H1 (cell line): ENCODE results near the gene RGS17. TPM values are rescaled to one million over a fixed set of nuclear protein-coding genes. Genes with fewer than 3 reads are reported as not detected.
"Not testable (repeated sequence)": the region's sequence is repeated elsewhere in the genome, so short reads cannot be mapped to it uniquely, and the experiment has no call there.

Experiments
- CTCF ChIA-PET: fragments of 300-600 bp; sonication (Branson Sonifier 250); formaldehyde crosslinking; loops from one replicate; lab custom pipeline; 2021; ENCODE audit not compliant: partially characterized antibody; lab: Charles Lee
- POLR2A ChIA-PET: fragments of 300-600 bp; sonication (Branson Sonifier 250); formaldehyde crosslinking; loops from one replicate; lab custom pipeline; 2021; ENCODE audit warnings: inconsistent platforms; ENCODE audit not compliant: partially characterized antibody; lab: Charles Lee
- DNase-seq, 2 experiments: peaks; one replicate each; pipeline versions ENCODE4 v3.0.0 to v3.0.0-alpha.2; 2010 to 2022; ENCODE audit warnings: low spot score in 2 of 2, low read depth in 1 of 2, mixed read lengths in 1 of 2
- FAIRE-seq: peaks from 2 replicates; lab custom pipeline; 2011; peaks lifted over from hg19 to GRCh38; lab: Jason Lieb, UNC
- H2AFZ ChIP-seq: 2 replicates; pipeline ENCODE4 v1.8.1; 2012; ENCODE audit warnings: low read length, inconsistent platforms
- H2AK5ac ChIP-seq: 2 replicates; pipeline ENCODE4 v1.6.1; 2013; ENCODE audit warnings: low read depth, low read length
- H2BK120ac ChIP-seq: replicated peaks from 2 replicates; pipeline ENCODE3; 2013; ENCODE audit warnings: low read depth, low read length, inconsistent platforms
- H2BK12ac ChIP-seq: 2 replicates; pipeline ENCODE4 v1.6.1; 2013; ENCODE audit warnings: low read depth, low read length
- H2BK15ac ChIP-seq: 2 replicates; pipeline ENCODE4 v1.6.1; 2013; ENCODE audit warnings: low read length
- H2BK20ac ChIP-seq: 2 replicates; pipeline ENCODE4 v1.6.1; 2013; ENCODE audit warnings: low read length
- H2BK5ac ChIP-seq: 2 replicates; pipeline ENCODE4 v1.6.1; 2013; ENCODE audit warnings: low read depth, low read length
- H3K14ac ChIP-seq: 2 replicates; pipeline ENCODE4 v1.6.1; 2013; ENCODE audit warnings: inconsistent platforms; ENCODE audit not compliant: insufficient read length
- H3K18ac ChIP-seq: 2 replicates; pipeline ENCODE4 v1.6.1; 2013; ENCODE audit warnings: low read length; ENCODE audit errors: extremely low read depth
- H3K23ac ChIP-seq: 2 replicates; pipeline ENCODE4 v1.6.1; 2013; ENCODE audit warnings: inconsistent platforms; ENCODE audit not compliant: insufficient read length
- H3K23me2 ChIP-seq: 2 replicates; pipeline ENCODE4 v1.6.1; 2013; ENCODE audit warnings: low read depth, low read length
- H3K27ac ChIP-seq: 2 replicates; pipeline ENCODE4 v1.6.1; 2011; ENCODE audit warnings: low read depth, low read length, inconsistent platforms
- H3K27me3 ChIP-seq, 4 experiments: replicated peaks in 1 of 4; 1 replicate in 1 of 4; 2 replicates in 3 of 4; pipeline versions ENCODE4 v1.6.1 to v1.8.1; 2011 to 2013; ENCODE audit warnings: low read length in 3 of 4, mild to moderate bottlenecking in 3 of 4, inconsistent platforms in 2 of 4, mixed read lengths in 2 of 4, moderate library complexity in 1 of 4; ENCODE audit not compliant: control insufficient read depth in 3 of 4, insufficient read depth in 3 of 4; ENCODE audit errors: extremely low read depth in 1 of 4
- H3K36me3 ChIP-seq, 4 experiments: 2 replicates each; pipeline versions ENCODE4 v1.6.1 to v1.8.1; 2011 to 2013; ENCODE audit warnings: mild to moderate bottlenecking in 4 of 4, low read length in 3 of 4, moderate library complexity in 2 of 4, control low read depth in 1 of 4, inconsistent platforms in 1 of 4; ENCODE audit not compliant: insufficient read depth in 4 of 4, control insufficient read depth in 2 of 4
- H3K4ac ChIP-seq: replicated peaks from 2 replicates; pipeline ENCODE3; 2013; ENCODE audit warnings: low read length, low read depth, mixed read lengths, inconsistent platforms; ENCODE audit not compliant: insufficient read length
- H3K4me1 ChIP-seq, 4 experiments: replicated peaks in 1 of 4; 1 replicate in 1 of 4; 2 replicates in 3 of 4; pipeline versions ENCODE4 v1.6.1 to v1.8.1; 2011 to 2013; ENCODE audit warnings: low read length in 3 of 4, inconsistent platforms in 2 of 4, mixed read lengths in 1 of 4; ENCODE audit not compliant: insufficient read depth in 4 of 4, control insufficient read depth in 3 of 4
- H3K4me2 ChIP-seq, 2 experiments: 2 replicates each; pipeline versions ENCODE4 v1.6.1 to v1.8.1; 2011 to 2013; ENCODE audit warnings: low read depth in 2 of 2, low read length in 2 of 2, control low read depth in 1 of 2, inconsistent platforms in 1 of 2, mild to moderate bottlenecking in 1 of 2; ENCODE audit not compliant: insufficient read depth in 1 of 2
- H3K4me3 ChIP-seq, 4 experiments: fragments of 200-600, 300-600 bp in 1 of 4; sonication (generic), shearing (Covaris generic), sonication (Bioruptor Twin) in 1 of 4; 2 replicates each; pipeline versions ENCODE4 v1.5.1 to v1.8.1; 2011 to 2016; ENCODE audit warnings: low read length in 4 of 4, low read depth in 3 of 4, control low read depth in 2 of 4, inconsistent platforms in 2 of 4, mild to moderate bottlenecking in 2 of 4, mixed read lengths in 1 of 4, moderate library complexity in 1 of 4; ENCODE audit not compliant: insufficient read depth in 2 of 4; ENCODE audit errors: extremely low read depth in 1 of 4
- H3K56ac ChIP-seq: replicated peaks from 2 replicates; pipeline ENCODE3; 2013; ENCODE audit warnings: low read depth, mild to moderate bottlenecking, mixed read lengths, low read length, inconsistent platforms; ENCODE audit not compliant: insufficient read length
- H3K79me1 ChIP-seq: 2 replicates; pipeline ENCODE4 v1.6.1; 2013; ENCODE audit warnings: low read depth, low read length, control low read depth
- H3K79me2 ChIP-seq, 2 experiments: 2 replicates each; pipeline versions ENCODE4 v1.6.1 to v1.8.1; 2012 to 2013; ENCODE audit warnings: low read length in 2 of 2, mild to moderate bottlenecking in 2 of 2, inconsistent platforms in 1 of 2; ENCODE audit not compliant: insufficient read depth in 2 of 2, control insufficient read depth in 1 of 2
- H3K9ac ChIP-seq, 4 experiments: replicated peaks in 1 of 4; 1 replicate in 1 of 4; 2 replicates in 3 of 4; pipeline versions ENCODE4 v1.6.1 to v1.8.1; 2011 to 2013; ENCODE audit warnings: low read depth in 3 of 4, low read length in 3 of 4, control low read depth in 2 of 4, mild to moderate bottlenecking in 2 of 4, moderate library complexity in 2 of 4, inconsistent platforms in 1 of 4; ENCODE audit errors: extremely low read depth in 1 of 4
- H3K9me3 ChIP-seq, 2 experiments: 2 replicates each; pipeline versions ENCODE4 v1.6.1 to v1.8.1; 2012 to 2013; ENCODE audit warnings: mild to moderate bottlenecking in 2 of 2, moderate library complexity in 2 of 2, control low read depth in 1 of 2, inconsistent platforms in 1 of 2, low read depth in 1 of 2, low read length in 1 of 2, mixed read lengths in 1 of 2; ENCODE audit not compliant: insufficient read depth in 2 of 2
- H4K20me1 ChIP-seq, 2 experiments: replicated peaks in 1 of 2; 2 replicates each; pipeline versions ENCODE3 to v1.8.1; 2011 to 2013; ENCODE audit warnings: inconsistent platforms in 2 of 2, low read length in 2 of 2, mild to moderate bottlenecking in 1 of 2; ENCODE audit not compliant: insufficient read depth in 2 of 2, control insufficient read depth in 1 of 2
- H4K5ac ChIP-seq: 2 replicates; pipeline ENCODE4 v1.6.1; 2013; ENCODE audit warnings: low read length, low read depth, mixed read lengths, inconsistent platforms; ENCODE audit not compliant: insufficient read length
- H4K8ac ChIP-seq: 2 replicates; pipeline ENCODE4 v1.8.0; 2013; ENCODE audit warnings: mild to moderate bottlenecking, moderate library complexity, low read length, inconsistent platforms; ENCODE audit not compliant: insufficient read depth; ENCODE audit errors: extremely low read depth
- H4K91ac ChIP-seq: replicated peaks from 2 replicates; pipeline ENCODE3; 2013; ENCODE audit warnings: low read length, mixed read lengths, inconsistent platforms; ENCODE audit not compliant: insufficient read length
- WGBS, 2 experiments: shearing (Covaris generic) in 1 of 2; methylation state at CpG; one replicate each; pipeline versions ENCODE4 v1.1.6 to v1.1.7; 2013 to 2015; ENCODE audit warnings: low lambda C conversion rate in 2 of 2, mixed read lengths in 2 of 2, inconsistent platforms in 1 of 2, low coverage in 1 of 2, missing lambda C conversion rate in 1 of 2; ENCODE audit not compliant: insufficient replicate concordance in 2 of 2, insufficient coverage in 1 of 2, insufficient read length in 1 of 2; ENCODE audit errors: extremely low coverage in 1 of 2, missing lambda C conversion rate in 1 of 2; 5-methylcytosine and 5-hydroxymethylcytosine counted together
- polyA plus RNA-seq, 7 experiments: library from polyadenylated mRNA; depleted of rRNA in 3 of 7; stranded (reverse) in 5 of 7; unstranded in 2 of 7; fragments of >200 nt in 5 of 7; fragments of 200-250 nt in 2 of 7; gene quantifications; 1 replicate in 5 of 7; 2 replicates in 1 of 7; 4 replicates in 1 of 7; pipeline versions ENCODE4 v1.2.1 to v1.2.3, GENCODE V29; 2011 to 2013; ENCODE audit warnings: missing spikeins in 2 of 7, mixed read lengths in 2 of 7
- total RNA-seq: library from RNA; stranded (reverse); fragmentation: NEBNext Ultra II Directional; extraction: Animal tissue kit (Norgen Biotek cat#: 25700); gene quantifications from 2 replicates; pipeline ENCODE4 v1.2.1, GENCODE V29; 2021

RGS17 gene
- total and polyA plus RNA-seq, 2 of the 8 experiments (the other 6 are each of a cell fraction or from before 2014, with no cell fraction given), result 2.0 to 12.2 TPM

GRCh38 chr6:152966168-152966894 is 164.8 kb downstream of the RGS17 start:
- H2BK15ac ChIP-seq, H3K9me3 ChIP-seq, H3K4me1 ChIP-seq, H4K20me1 ChIP-seq, H3K23ac ChIP-seq, H3K4ac ChIP-seq, FAIRE-seq, H4K8ac ChIP-seq, H3K79me1 ChIP-seq, DNase-seq, H3K14ac ChIP-seq, H2AK5ac ChIP-seq, H4K91ac ChIP-seq, H3K18ac ChIP-seq, H2BK12ac ChIP-seq, H2BK120ac ChIP-seq, H3K9ac ChIP-seq, H3K4me3 ChIP-seq, H2AFZ ChIP-seq, H2BK20ac ChIP-seq, H3K56ac ChIP-seq, H3K27me3 ChIP-seq, H3K79me2 ChIP-seq, H2BK5ac ChIP-seq, H4K5ac ChIP-seq, H3K27ac ChIP-seq, H3K4me2 ChIP-seq, H3K23me2 ChIP-seq: not testable (repeated sequence)
- peaks cover 3 to 19% (median 9%) of the 10 kb centered on the region in 4 experiments; a peak in 6 of 8 replicates for H3K36me3 ChIP-seq
- ChIA-PET CTCF (interaction anchor here (1.0 to 2.6 kb wide), 3 partner anchors 13 to 18 kb away, joined by 3 to 10 read pairs (median 3); no protein-coding TSS in a partner anchor), POLR2A (interaction anchor here (1.2 kb wide), 1 partner anchor 11 kb away, joined by 3 read pairs; no protein-coding TSS in a partner anchor)
- 92% methylated on average over 4 of the region's 15 CpGs; no CpG with 5 or more reads in 1 of the 2 experiments for WGBS, 2 experiments
